ENCODE results near the gene STAMBPL1.

STAMBPL1 gene

GRCh38 chr10:88941026-88941425 is 61.0 kb downstream of the STAMBPL1 start:
- H4K91ac ChIP-seq (ENCODE audit: low read depth, low read length, poor library complexity), result no peak overlapping the region

DNA sequence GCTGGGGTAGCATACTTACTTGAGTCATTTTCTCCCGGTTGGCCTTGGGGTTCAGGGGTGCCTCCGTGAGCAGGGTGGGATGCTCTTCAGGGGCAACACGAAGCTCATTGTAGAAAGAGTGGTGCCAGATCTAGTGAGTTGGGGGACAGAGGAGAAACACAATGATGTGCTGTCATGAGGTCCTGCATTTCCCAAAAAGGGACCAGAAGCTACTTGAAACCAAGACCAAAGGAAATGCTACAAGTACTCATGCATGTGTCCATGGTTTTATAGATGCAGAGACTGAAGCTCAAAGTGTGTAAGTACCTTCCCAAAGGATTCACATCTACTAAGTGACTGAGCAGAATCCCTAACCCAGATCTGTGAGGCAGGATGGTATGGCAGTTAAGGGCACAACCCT is 63.7 kb downstream of the STAMBPL1 start:
- Histone ChIP-seq H2BK15ac (ENCODE audit: low read length) (no peak overlapping the region), H4K91ac (ENCODE audit: low read depth, low read length, poor library complexity) (no peak overlapping the region), H3K4me2 (ENCODE audit: insufficient read depth, low read length, poor library complexity, severe bottlenecking) (no peak overlapping the region), H3K9ac (ENCODE audit: low read depth, low read length, poor library complexity) (no peak overlapping the region), H4K8ac (ENCODE audit: low read depth, low read length) (no peak overlapping the region), H2BK120ac (ENCODE audit: low read depth, low read length) (no peak overlapping the region), H3K79me1 (ENCODE audit: low read depth, low read length) (no peaks in the 10 kb centered on the region), H2BK12ac (ENCODE audit: low read length) (no peak overlapping the region), H3K9me3 (replicated peaks in 1 of 2; ENCODE audit: control insufficient read depth in 2 of 2, insufficient read depth in 1 of 2, low read depth in 1 of 2, low read length in 2 of 2) (no peaks in the 10 kb centered on the region), H3K18ac (ENCODE audit: low read length) (no peak overlapping the region), H2AK5ac (ENCODE audit: low read depth, low read length) (no peak overlapping the region), H3K4me1 (ENCODE audit: control insufficient read depth in 2 of 2, insufficient read depth in 1 of 2, low read depth in 1 of 2, low read length in 2 of 2) (no peaks in the 10 kb centered on the region), H3K4ac (ENCODE audit: low read length) (no peak overlapping the region), H3K36me3 (replicated peaks in 1 of 2; ENCODE audit: control insufficient read depth in 2 of 2, insufficient read depth in 2 of 2, low read length in 2 of 2) (peaks cover 0 to 11% of the 10 kb centered on the region in 2 donors), H2AFZ (ENCODE audit: low read length) (no peak overlapping the region), H3K14ac (ENCODE audit: low read length) (no peak overlapping the region), H3K4me3 (ENCODE audit: low read length in 2 of 2) (no peak overlapping the region), H3K27me3 (ENCODE audit: control insufficient read depth in 3 of 3, insufficient read depth in 3 of 3, low read depth in 1 of 3, low read length in 3 of 3) (no peaks in the 10 kb centered on the region), H2BK5ac (ENCODE audit: low read length) (no peak overlapping the region), H3K27ac (replicated peaks; ENCODE audit: low read length) (no peak overlapping the region), H3K23ac (ENCODE audit: low read depth, low read length, poor library complexity) (no peak overlapping the region)
- no peak for DNase-seq (ENCODE audit: low spot score)
- no CpG with 5 or more reads among the region's 3 CpGs for WGBS, 2 donors (ENCODE audit: extremely low coverage in 2 of 2, insufficient read length in 2 of 2, insufficient replicate concordance in 1 of 2)

More at GRCh38 chr10:88941026-88941425, 61.0 kb downstream of the STAMBPL1 start:
- H3K18ac ChIP-seq (ENCODE audit: low read length), result no peak overlapping the region
- no peak overlapping the region for H3K27ac ChIP-seq (replicated peaks; ENCODE audit: low read length)
- no peak overlapping the region for H2AK5ac ChIP-seq (ENCODE audit: low read depth, low read length)
- no peaks in the 10 kb centered on the region for H3K27me3 ChIP-seq (ENCODE audit: control insufficient read depth in 3 of 3, insufficient read depth in 3 of 3, low read depth in 1 of 3, low read length in 3 of 3)
- no CpG with 5 or more reads among the region's 6 CpGs for WGBS, 2 donors (ENCODE audit: extremely low coverage in 2 of 2, insufficient read length in 2 of 2, insufficient replicate concordance in 1 of 2)
- H3K79me1 ChIP-seq (ENCODE audit: low read depth, low read length), result no peaks in the 10 kb centered on the region
- H3K36me3 ChIP-seq (replicated peaks in 1 of 2; ENCODE audit: control insufficient read depth in 2 of 2, insufficient read depth in 2 of 2, low read length in 2 of 2), result peaks cover 0 to 13% of the 10 kb centered on the region in 2 donors
- no peak overlapping the region for H4K8ac ChIP-seq (ENCODE audit: low read depth, low read length)
- H3K4me3 ChIP-seq (ENCODE audit: low read length in 2 of 2), result peak overlapping the region in 1 of 2 donors; percentile 3
- H2BK15ac ChIP-seq (ENCODE audit: low read length), result no peak overlapping the region
- DNase-seq (ENCODE audit: low spot score), result no peak
- no peak overlapping the region for H3K4me2 ChIP-seq (ENCODE audit: insufficient read depth, low read length, poor library complexity, severe bottlenecking)
- no peak overlapping the region for H2AFZ ChIP-seq (ENCODE audit: low read length)
- no peak overlapping the region for H3K4ac ChIP-seq (ENCODE audit: low read length)
- no peaks in the 10 kb centered on the region for H3K4me1 ChIP-seq (ENCODE audit: control insufficient read depth in 2 of 2, insufficient read depth in 1 of 2, low read depth in 1 of 2, low read length in 2 of 2)
- H3K23ac ChIP-seq (ENCODE audit: low read depth, low read length, poor library complexity), result no peak overlapping the region
- no peak overlapping the region for H3K9ac ChIP-seq (ENCODE audit: low read depth, low read length, poor library complexity)
- no peak overlapping the region for H2BK12ac ChIP-seq (ENCODE audit: low read length)
- H3K9me3 ChIP-seq (replicated peaks in 1 of 2; ENCODE audit: control insufficient read depth in 2 of 2, insufficient read depth in 1 of 2, low read depth in 1 of 2, low read length in 2 of 2), result no peaks in the 10 kb centered on the region
- no peak overlapping the region for H2BK120ac ChIP-seq (ENCODE audit: low read depth, low read length)
- no peak overlapping the region for H3K14ac ChIP-seq (ENCODE audit: low read length)
- no peak overlapping the region for H2BK5ac ChIP-seq (ENCODE audit: low read length)

DNA sequence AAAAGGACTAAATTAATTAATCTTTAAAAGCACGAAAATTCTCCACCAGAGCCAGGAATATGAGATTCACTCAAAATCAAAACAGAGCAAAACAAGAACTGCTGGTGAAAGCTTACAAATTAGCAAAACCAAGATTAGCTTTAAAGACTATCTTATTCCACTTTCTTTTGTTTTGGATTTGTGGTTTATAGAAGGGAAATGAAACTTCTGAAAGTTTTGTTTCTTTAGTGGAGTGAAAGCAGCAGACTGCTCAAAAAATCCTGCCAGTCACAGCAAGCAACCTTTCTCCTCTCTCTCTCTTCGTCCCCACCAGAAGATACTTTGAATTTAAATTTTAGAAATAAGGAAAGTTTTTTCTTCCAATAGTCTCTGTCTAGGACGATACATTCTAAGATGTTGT is 64.8 kb downstream of the STAMBPL1 start:
- Histone ChIP-seq H3K27ac (replicated peaks; ENCODE audit: low read length) (no peak overlapping the region), H2BK120ac (ENCODE audit: low read depth, low read length) (no peak overlapping the region), H2AFZ (ENCODE audit: low read length) (no peak overlapping the region), H3K9ac (ENCODE audit: low read depth, low read length, poor library complexity) (no peak overlapping the region), H3K9me3 (replicated peaks in 1 of 2; ENCODE audit: control insufficient read depth in 2 of 2, insufficient read depth in 1 of 2, low read depth in 1 of 2, low read length in 2 of 2) (no peaks in the 10 kb centered on the region), H3K23ac (ENCODE audit: low read depth, low read length, poor library complexity) (no peak overlapping the region), H3K14ac (ENCODE audit: low read length) (no peak overlapping the region), H3K79me1 (ENCODE audit: low read depth, low read length) (no peaks in the 10 kb centered on the region), H2BK15ac (ENCODE audit: low read length) (no peak overlapping the region), H3K27me3 (ENCODE audit: control insufficient read depth in 3 of 3, insufficient read depth in 3 of 3, low read depth in 1 of 3, low read length in 3 of 3) (no peaks in the 10 kb centered on the region), H2AK5ac (ENCODE audit: low read depth, low read length) (no peak overlapping the region), H3K4me2 (ENCODE audit: insufficient read depth, low read length, poor library complexity, severe bottlenecking) (no peak overlapping the region), H3K36me3 (replicated peaks in 1 of 2; ENCODE audit: control insufficient read depth in 2 of 2, insufficient read depth in 2 of 2, low read length in 2 of 2) (peaks cover 0 to 8% of the 10 kb centered on the region in 2 donors), H2BK12ac (ENCODE audit: low read length) (no peak overlapping the region), H3K4me3 (ENCODE audit: low read length in 2 of 2) (no peak overlapping the region), H3K4me1 (ENCODE audit: control insufficient read depth in 2 of 2, insufficient read depth in 1 of 2, low read depth in 1 of 2, low read length in 2 of 2) (no peaks in the 10 kb centered on the region), H4K91ac (ENCODE audit: low read depth, low read length, poor library complexity) (no peak overlapping the region), H4K8ac (ENCODE audit: low read depth, low read length) (no peak overlapping the region), H2BK5ac (ENCODE audit: low read length) (no peak overlapping the region), H3K4ac (ENCODE audit: low read length) (no peak overlapping the region), H3K18ac (ENCODE audit: low read length) (no peak overlapping the region)
- WGBS, 2 donors (ENCODE audit: extremely low coverage in 2 of 2, insufficient read length in 2 of 2, insufficient replicate concordance in 1 of 2), result no CpG with 5 or more reads among the region's 3 CpGs
- no peak for DNase-seq (ENCODE audit: low spot score)

GRCh38 chr10:88946200-88946599 is 66.2 kb downstream of the STAMBPL1 start:
- no peak overlapping the region for H2BK15ac ChIP-seq (ENCODE audit: low read length)
- H3K23ac ChIP-seq (ENCODE audit: low read depth, low read length, poor library complexity), result no peak overlapping the region
- H2AK5ac ChIP-seq (ENCODE audit: low read depth, low read length), result no peak overlapping the region
- DNase-seq (ENCODE audit: low spot score), result no peak
- H3K27ac ChIP-seq (replicated peaks; ENCODE audit: low read length), result no peak overlapping the region
- H3K4me1 ChIP-seq (ENCODE audit: control insufficient read depth in 2 of 2, insufficient read depth in 1 of 2, low read depth in 1 of 2, low read length in 2 of 2), result peaks cover 2 to 4% of the 10 kb centered on the region in 2 donors
- H3K4ac ChIP-seq (ENCODE audit: low read length), result no peak overlapping the region
- no peak overlapping the region for H3K4me2 ChIP-seq (ENCODE audit: insufficient read depth, low read length, poor library complexity, severe bottlenecking)
- no peak overlapping the region for H2BK120ac ChIP-seq (ENCODE audit: low read depth, low read length)
- no peak overlapping the region for H3K4me3 ChIP-seq (ENCODE audit: low read length in 2 of 2)
- no peak overlapping the region for H4K8ac ChIP-seq (ENCODE audit: low read depth, low read length)
- no peaks in the 10 kb centered on the region for H3K9me3 ChIP-seq (replicated peaks in 1 of 2; ENCODE audit: control insufficient read depth in 2 of 2, insufficient read depth in 1 of 2, low read depth in 1 of 2, low read length in 2 of 2)
- peaks cover 0 to 2% of the 10 kb centered on the region in 2 donors for H3K36me3 ChIP-seq (replicated peaks in 1 of 2; ENCODE audit: control insufficient read depth in 2 of 2, insufficient read depth in 2 of 2, low read length in 2 of 2)
- H4K91ac ChIP-seq (ENCODE audit: low read depth, low read length, poor library complexity), result no peak overlapping the region
- H3K9ac ChIP-seq (ENCODE audit: low read depth, low read length, poor library complexity), result no peak overlapping the region
- WGBS, 2 donors (ENCODE audit: extremely low coverage in 2 of 2, insufficient read length in 2 of 2, insufficient replicate concordance in 1 of 2), result no CpG with 5 or more reads among the region's 1 CpG
- no peak overlapping the region for H2AFZ ChIP-seq (ENCODE audit: low read length)
- no peak overlapping the region for H2BK12ac ChIP-seq (ENCODE audit: low read length)
- H3K27me3 ChIP-seq (ENCODE audit: control insufficient read depth in 3 of 3, insufficient read depth in 3 of 3, low read depth in 1 of 3, low read length in 3 of 3), result no peaks in the 10 kb centered on the region
- no peaks in the 10 kb centered on the region for H3K79me1 ChIP-seq (ENCODE audit: low read depth, low read length)
- H2BK5ac ChIP-seq (ENCODE audit: low read length), result no peak overlapping the region
- H3K14ac ChIP-seq (ENCODE audit: low read length), result no peak overlapping the region
- H3K18ac ChIP-seq (ENCODE audit: low read length), result no peak overlapping the region
